Stimulated activated CD4-positive, alpha-beta T cell treated with anti-CD3 and anti-CD28 coated beads, Interleukin-1b, Interleukin-23, amount 100 ng/mL, for 1 hour (primary cell): ENCODE results near the gene NMU.
"Not testable (repeated sequence)": the region's sequence is repeated elsewhere in the genome, so short reads cannot be mapped to it uniquely, and the experiment has no call there.

Source experiments
- DNase-seq, 2 donors: peaks; one replicate each; pipeline ENCODE4 v3.0.0-alpha.2; 2020; ENCODE audit warnings: low read depth in 2 of 2

The NMU gene

DNA sequence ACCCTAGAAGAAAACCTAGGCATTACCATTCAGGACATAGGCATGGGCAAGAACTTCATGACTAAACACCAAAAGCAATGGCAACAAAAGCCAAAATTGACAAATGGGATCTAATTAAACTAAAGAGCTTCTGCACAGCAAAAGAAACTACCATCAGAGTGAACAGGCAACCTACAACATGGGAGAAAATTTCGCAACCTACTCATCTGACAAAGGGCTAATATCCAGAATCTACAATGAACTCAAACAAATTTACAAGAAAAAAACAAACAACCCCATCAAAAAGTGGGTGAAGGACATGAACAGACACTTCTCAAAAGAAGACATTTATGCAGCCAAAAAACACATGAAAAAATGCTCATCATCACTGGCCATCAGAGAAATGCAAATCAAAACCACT lies 12.0 kb downstream of the NMU start:
- DNase-seq = not testable (repeated sequence)

DNA sequence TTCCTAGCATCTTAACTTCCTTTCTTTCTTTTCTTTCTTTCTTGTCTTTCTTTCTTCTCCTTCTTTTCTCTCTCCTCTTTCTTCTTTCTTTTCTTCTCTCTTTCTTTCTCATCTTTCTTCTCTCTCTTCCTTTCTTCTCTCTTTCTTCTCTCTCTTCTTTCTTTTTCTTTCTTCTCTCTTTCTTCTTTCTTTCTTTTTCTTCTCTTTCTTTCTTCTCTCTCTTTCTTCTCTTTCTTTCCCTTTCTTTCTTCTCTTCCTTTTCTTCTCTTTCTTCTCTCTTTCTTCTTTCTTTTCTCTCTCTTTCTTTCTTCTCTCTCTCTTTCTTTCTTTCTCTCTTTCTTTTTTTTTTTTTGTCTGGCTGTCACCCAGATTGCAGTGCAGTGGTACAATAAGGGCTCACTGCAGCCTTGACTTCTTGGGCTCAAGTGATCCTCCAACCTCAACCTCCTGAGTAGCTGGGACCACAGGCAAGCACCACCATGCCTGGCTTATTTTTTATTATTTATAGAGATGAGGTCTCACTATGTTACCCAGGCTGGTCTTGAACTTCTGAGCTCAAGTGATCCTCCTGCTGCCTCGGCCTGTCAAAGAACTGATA lies 17.5 kb downstream of the NMU start:
- no peak for DNase-seq

DNA sequence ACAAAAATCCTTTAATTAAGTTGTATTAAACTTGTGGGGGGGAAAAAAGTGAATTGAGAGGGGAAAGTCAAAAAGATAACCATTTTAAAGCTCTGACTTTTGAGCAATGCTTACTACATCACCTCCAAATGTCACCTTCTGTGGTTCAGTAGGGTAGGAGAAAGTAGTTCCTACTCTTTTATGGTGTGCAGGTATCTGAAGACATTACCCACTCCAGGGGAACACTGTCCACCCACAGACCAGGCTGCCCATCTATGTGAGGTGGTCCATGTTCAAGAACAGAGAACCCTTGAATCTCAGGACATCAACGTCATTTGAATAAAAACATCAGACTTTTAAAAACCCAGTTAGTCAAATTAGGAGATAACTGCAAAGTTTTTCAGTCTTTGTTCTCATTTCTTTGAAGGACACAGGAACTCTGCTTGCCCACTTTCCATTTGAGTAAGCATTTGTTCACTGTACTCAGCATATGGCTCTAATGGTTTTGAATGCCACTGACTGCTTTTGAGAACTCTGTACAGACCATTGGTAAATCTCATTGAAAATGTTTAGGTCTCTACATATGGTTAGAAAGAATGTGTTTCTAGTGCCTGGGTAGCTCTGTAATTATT lies 18.4 kb downstream of the NMU start:
- DNase-seq = no peak

GRCh38 chr4:55615008-55615407 lies 21.1 kb downstream of the NMU start:
- no peak for DNase-seq

DNA sequence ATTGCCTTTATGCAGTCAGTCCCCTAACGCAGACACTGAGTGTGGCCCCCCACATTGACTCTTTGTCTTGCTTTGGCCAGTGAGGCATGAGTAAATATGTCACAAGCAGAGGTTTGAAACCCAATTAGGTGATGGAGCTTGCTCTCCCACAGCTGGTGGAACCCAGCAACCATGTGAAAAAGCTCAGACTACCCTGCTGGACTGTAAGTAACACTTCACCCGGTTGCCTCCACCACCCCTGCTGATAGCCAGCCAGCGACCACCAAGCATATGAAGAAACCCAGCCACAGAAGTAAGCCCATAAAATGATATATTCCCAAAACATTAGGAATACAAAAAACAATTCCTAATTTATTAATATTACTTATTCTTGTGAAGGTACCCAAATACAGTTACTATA lies 22.5 kb downstream of the NMU start:
- DNase-seq = no peak

GRCh38 chr4:55612341-55612740 lies 23.8 kb downstream of the NMU start:
- no peak for DNase-seq

DNA sequence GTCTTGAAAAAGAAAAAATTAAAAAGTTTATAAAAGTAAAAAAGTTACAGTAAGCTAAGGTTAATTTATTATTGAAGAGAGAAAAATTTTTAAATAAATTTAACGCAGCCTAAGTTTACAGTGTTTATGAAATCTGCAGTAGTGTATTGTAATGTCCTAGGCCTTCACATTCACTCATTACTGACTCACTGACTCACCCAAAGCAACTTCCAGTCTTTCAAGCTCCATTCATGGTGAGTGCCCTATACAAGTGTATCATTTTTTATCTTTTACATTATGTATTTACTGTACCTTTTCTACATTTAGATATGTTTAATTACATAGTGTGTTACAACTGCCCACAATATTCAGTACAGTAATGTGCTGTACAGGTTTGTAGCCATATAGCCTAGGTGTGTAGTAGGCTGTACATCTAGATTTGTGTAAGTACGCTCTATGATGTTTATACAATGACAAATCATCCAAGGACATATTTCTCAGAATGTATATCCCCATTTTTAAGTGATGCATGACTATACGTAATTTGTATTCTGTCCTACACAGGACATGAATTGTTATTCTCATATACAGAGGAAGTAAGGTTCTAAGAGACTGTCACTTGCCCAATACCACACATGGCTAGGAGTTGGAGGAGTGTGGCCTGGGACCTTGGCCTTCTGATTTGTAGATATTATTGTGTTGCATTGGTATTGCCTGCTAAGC lies 24.6 kb downstream of the NMU start:
- no peak for DNase-seq

DNA sequence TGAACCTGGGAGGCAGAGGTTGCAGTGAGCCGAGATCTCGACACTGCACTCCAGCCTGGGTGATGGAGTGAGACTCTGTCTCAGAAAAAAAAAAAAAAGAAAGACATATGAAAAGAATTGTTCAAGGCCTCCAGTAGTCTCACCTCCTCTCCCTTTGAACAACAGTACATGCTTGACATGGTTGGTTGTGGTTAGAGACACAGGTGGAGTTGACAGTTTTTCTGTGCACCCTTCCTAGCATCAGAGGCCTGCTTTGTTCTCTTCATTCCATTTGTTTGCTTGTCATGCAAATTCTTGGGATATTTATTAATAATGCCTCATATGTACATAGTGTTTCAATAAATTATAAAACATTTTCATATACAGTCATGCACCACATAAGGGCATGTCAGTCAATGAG lies 25.7 kb downstream of the NMU start:
- DNase-seq = no peak

DNA sequence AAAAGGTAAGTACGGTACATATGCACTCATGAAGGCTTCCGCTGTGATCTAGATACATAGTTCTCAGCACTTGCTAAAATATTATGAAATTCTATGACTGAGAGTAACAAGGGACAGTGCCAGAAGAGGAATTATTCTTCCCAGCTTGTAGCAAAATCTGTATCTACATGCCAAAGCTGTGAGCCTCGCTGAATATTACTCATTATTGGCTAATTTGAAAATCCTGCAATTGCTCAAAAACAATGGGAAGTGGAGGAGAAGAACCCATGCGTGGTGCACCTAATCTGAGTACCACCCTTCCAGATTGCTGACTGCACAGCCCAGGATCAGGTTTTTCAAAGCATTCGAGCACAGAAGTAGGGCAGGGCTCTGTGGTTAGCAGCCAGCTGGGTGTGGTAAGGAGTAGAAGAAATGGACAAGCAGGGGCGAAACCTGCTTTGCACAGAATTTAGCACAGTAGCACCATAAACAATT lies 26.7 kb downstream of the NMU start:
- no peak for DNase-seq

- no peak for DNase-seq
These were observed 27.5 kb downstream of the NMU start for GRCh38 chr4:55608591-55608990.

DNA sequence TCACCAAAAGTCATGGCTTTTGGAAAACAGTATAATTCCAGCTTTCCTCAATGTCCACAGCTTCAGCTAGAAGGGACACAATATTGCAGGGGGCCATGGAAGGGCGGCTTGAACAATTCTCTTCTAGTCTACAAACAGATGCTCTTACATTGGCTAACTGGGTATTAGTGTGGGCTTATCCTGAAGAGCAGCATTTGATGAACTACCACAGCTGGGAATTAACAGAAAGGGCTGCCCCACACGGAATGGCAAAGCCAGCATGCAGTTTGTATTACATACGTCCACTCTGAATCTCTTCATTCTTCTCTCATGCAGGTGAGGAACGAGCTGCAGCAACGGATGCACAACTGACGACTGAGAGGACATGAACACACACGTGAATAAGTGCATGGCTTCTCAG lies 31.1 kb downstream of the NMU start:
- DNase-seq = no peak

- DNase-seq = no peak
These were observed 35.5 kb downstream of the NMU start for GRCh38 chr4:55600640-55601039.

GRCh38 chr4:55598641-55599040 lies 37.5 kb downstream of the NMU start:
- no peak for DNase-seq

DNA sequence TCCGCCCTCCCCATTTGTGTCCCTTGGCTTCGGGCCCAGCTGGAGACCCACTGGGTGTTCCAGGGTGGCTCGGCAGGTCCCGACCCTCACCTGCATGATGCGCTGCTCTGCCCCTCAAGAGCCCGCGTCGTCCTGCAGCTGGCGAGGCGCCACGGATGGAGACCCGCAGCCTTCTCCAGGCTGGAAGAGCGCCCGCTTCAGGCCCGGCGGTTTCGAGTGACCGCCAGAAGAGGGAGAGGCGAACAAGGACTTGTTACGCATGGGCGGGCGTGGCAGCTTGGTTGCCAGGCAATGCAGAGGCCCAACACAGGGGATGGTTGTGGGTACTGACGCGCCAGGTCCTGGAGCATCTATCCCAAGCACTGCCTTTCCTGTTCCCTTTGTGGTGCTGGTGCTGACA lies 44.1 kb downstream of the NMU start, which contains the start of gene PDCL2:
PDCL2 (minus strand) TSS at position 232 of the 400 bp plus-strand sequence; CDS start at position 96, 136 bp downstream.
- no peak for DNase-seq

GRCh38 chr4:55588160-55588559 lies 47.9 kb downstream of the NMU start:
- DNase-seq = no peak

GRCh38 chr4:55582773-55583172 lies 53.3 kb downstream of the NMU start:
- not testable (repeated sequence) for DNase-seq

DNA sequence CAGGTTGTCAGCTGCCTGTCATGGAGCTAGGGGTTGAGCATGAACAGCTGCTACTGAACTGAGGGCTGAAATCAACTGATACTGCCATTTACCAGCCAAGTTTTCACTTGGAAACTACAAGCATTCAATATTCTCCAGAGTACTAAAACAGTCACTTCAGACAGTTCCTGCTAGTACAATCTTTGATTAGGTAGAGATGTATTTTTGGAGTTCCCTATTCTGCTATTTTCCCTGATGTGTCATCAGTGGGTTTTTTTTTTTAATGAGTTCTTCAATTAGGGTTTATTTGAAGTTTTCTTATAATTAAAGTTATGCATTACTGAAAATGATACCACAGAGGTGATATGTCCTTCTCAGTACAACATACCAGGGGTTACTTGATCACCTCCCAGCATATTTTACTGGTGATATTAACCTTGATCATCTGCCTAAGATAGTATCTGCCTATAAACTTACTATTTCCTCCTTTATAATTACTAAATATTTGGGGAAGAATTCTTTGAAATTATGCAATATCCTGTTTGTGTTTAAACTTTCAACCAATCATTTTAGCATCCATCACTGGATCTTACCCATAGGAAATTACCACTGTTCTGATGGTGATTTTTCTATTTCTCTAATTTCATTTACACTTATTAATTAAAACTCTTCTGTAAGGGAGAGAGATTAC lies 57.6 kb downstream of the NMU start:
- DNase-seq = no peak

DNA sequence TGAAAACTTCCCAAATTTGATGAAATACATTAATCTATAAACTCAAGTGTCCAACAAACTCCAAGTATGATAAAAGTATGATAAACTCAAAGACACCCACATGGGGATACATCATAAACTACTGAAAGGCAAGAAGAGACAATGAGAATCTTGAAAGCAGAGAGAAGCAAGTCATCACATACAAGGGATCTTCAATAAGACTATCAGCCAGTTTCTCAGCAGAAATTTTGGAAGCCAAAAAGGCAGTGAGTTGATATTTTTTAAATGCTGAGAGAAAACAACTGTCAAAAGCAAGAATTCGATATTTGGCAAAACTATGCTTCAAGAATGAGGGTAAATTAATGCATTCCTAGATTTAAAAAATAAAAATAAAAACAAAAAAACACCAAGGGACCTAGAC lies 60.6 kb downstream of the NMU start:
- no peak for DNase-seq

- no peak for DNase-seq
These were observed 61.8 kb downstream of the NMU start for GRCh38 chr4:55574252-55574651.

DNA sequence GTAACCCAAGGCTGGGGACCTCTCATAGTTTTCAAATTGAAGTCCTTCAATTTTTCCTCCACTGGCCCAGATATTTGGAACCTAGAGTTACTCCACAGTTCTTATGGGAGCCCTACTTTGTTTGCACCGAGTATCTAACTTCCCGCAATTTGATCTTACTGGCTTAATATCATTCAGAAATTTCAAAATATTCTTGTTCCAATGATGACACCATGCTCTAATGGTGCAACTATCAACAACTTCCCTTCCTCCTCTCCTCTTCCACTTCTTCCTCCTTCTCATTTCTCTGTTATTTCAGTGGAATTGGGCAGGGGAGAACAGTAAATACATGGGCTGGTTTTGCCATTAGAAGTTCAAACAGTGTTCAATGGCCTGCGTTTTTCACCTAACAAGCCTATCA lies 64.3 kb downstream of the NMU start:
- DNase-seq = no peak

DNA sequence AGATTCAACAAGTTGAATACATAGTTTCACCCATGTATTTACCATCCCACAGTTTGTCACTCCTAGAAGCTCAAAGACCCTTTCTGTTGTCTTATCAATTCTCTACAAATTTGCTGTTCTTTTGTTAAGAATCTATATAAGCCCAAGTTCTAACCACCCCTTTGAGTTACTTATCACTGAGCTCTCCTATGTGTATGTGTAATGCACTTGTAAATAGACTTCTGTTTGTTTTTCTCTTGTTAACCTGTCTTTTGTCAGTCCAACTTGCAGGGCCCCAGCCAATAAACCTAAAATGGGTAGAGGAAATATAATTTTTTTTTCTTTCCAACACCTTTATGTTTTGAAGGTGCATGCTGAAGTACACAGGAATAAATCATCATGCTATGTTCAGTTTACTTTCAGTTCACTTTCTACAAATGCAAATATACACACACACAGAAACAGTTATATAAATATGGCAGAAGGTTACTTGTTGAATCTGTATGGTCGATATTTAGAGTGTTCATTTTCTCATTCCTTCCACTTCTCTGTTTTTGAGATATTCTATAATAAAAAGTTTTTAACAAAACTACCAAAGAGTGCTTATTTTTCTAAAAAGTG lies 67.1 kb downstream of the NMU start:
- DNase-seq = no peak

DNA sequence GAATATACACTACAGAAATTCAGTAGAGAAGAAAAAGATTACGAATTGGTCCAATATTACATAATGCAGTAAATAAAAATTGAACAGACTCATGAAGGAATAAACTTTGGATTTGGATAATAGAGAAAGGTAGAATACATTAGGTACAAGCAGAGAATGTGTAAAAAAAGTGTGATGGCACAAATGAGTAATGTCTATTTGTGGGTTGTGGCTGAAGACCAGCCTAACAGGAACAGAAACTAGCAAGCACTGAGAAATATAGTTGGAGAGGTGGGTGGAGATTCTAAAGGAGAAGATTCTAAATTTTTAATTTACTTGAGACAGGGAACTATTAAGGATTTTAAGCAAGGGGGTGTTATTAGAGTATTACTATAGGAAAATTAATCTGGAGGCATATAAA lies 74.2 kb downstream of the NMU start:
- no peak for DNase-seq
